Chondrocyte (in vitro differentiated cells): ENCODE measurements around the gene OSTF1. TPM values are rescaled to one million over a fixed set of nuclear protein-coding genes. Genes with fewer than 3 reads are reported as not detected.

ENCODE experiments used
- DNase-seq: peaks from one replicate; pipeline ENCODE4 v3.0.0; 2021; ENCODE audit warnings: mixed read lengths, low spot score
- H3K27ac Mint-ChIP-seq: one replicate; pipeline ENCODE4 v1.8.0; 2021; ENCODE audit warnings: mild to moderate bottlenecking, moderate library complexity, mixed read lengths; ENCODE audit not compliant: unreplicated experiment
- H3K27me3 Mint-ChIP-seq: 2 replicates; pipeline ENCODE4 v1.8.0; 2021; ENCODE audit warnings: low read depth, mixed read lengths
- H3K36me3 Mint-ChIP-seq: 2 replicates; pipeline ENCODE4 v1.8.0; 2021; ENCODE audit warnings: low read depth, mixed read lengths
- H3K4me1 Mint-ChIP-seq: 2 replicates; pipeline ENCODE4 v1.8.0; 2021; ENCODE audit warnings: low read depth, mild to moderate bottlenecking, mixed read lengths
- H3K4me3 Mint-ChIP-seq: one replicate; pipeline ENCODE4 v1.8.0; 2021; ENCODE audit warnings: mild to moderate bottlenecking, moderate library complexity, mixed read lengths; ENCODE audit not compliant: unreplicated experiment
- H3K9me3 Mint-ChIP-seq: 2 replicates; pipeline ENCODE4 v1.8.0; 2021; ENCODE audit warnings: low read depth, mixed read lengths
- total RNA-seq: library from RNA; stranded (reverse); gene quantifications from 3 replicates; pipeline ENCODE4 v1.2.1, GENCODE V29; 2021
- TF ChIP-seq, protein P1 (sequence below): fragments of 200-600 bp; sonication (generic); IDR thresholded peaks from 2 replicates; pipeline ENCODE4 v1.5.0; 2021; ENCODE audit warnings: antibody characterized with exemption, mild to moderate bottlenecking, moderate library complexity

The OSTF1 gene
- total RNA-seq, 1 donor from 2014 or later, result 30.8 TPM

DNA sequence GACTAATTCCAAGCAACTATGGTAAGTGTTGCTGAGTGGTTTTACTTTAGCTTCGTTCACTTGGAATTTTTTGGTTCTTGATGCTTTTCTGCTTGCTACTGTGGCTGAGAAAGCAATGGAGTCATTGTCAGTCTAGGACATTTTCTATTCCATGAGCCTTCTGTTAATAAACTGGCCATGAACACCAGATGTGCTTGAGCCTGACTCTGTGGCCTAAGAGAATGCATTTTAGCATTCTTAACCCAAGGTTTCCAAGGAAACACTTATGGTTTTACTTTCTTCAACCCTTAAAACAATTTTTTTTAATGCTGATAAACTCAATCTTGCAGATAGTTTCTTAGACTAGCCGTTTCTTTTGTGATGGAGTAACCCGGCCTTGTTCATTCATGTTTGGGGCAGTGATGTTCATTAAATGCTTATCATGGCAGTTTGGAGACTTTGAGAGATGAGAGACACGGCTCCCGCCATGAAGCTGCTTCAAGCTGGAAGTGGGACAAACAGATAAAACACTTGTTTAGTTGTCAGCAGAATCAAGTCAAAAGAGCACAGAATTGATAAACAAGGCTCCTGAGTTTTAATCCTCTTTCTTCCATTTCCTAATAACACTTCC is 42.4 kb downstream of the OSTF1 start:
- Mint-ChIP-seq H3K4me1 (no peaks in the 10 kb centered on the region), H3K27ac (no peak overlapping the region), H3K4me3 (no peak overlapping the region), H3K27me3 (no peaks in the 10 kb centered on the region), H3K36me3 (peaks cover 18% of the 10 kb centered on the region), H3K9me3 (no peaks in the 10 kb centered on the region)
- TF ChIP-seq, protein P1, sequence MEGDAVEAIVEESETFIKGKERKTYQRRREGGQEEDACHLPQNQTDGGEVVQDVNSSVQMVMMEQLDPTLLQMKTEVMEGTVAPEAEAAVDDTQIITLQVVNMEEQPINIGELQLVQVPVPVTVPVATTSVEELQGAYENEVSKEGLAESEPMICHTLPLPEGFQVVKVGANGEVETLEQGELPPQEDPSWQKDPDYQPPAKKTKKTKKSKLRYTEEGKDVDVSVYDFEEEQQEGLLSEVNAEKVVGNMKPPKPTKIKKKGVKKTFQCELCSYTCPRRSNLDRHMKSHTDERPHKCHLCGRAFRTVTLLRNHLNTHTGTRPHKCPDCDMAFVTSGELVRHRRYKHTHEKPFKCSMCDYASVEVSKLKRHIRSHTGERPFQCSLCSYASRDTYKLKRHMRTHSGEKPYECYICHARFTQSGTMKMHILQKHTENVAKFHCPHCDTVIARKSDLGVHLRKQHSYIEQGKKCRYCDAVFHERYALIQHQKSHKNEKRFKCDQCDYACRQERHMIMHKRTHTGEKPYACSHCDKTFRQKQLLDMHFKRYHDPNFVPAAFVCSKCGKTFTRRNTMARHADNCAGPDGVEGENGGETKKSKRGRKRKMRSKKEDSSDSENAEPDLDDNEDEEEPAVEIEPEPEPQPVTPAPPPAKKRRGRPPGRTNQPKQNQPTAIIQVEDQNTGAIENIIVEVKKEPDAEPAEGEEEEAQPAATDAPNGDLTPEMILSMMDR, result no peak
- no peak for DNase-seq

- H3K4me1 Mint-ChIP-seq, result no peaks in the 10 kb centered on the region
- H3K36me3 Mint-ChIP-seq, result peaks cover 18% of the 10 kb centered on the region
- H3K27me3 Mint-ChIP-seq, result no peaks in the 10 kb centered on the region
- H3K27ac Mint-ChIP-seq, result no peak overlapping the region
- H3K4me3 Mint-ChIP-seq, result no peak overlapping the region
- no peak for DNase-seq
- no peaks in the 10 kb centered on the region for H3K9me3 Mint-ChIP-seq
- TF ChIP-seq, protein P1, result no peak
These were observed 43.4 kb downstream of the OSTF1 start for GRCh38 chr9:75131700-75132099.

DNA sequence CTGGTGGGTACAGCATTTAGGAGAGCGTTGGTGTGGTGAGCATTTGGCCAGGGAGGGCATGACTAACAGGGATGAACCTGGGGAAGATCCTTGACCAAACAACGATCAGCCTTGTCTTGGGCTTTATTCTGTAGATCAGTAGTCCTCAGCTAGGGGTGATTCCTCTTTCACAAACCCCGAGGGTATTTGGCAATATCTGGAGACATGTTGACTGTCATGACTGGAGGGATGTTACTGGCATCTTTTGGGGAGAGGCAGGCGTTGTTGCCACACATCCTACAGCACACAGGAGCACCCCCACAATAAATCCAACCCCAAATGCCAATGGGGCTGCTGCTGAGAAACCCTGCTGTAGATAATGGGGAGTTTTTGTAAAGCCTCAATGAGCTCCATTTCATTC is 43.9 kb downstream of the OSTF1 start:
- no peak overlapping the region for H3K4me3 Mint-ChIP-seq
- H3K36me3 Mint-ChIP-seq, result peaks cover 21% of the 10 kb centered on the region
- no peak for DNase-seq
- H3K4me1 Mint-ChIP-seq, result no peaks in the 10 kb centered on the region
- no peaks in the 10 kb centered on the region for H3K9me3 Mint-ChIP-seq
- TF ChIP-seq, protein P1, result no peak
- no peak overlapping the region for H3K27ac Mint-ChIP-seq
- H3K27me3 Mint-ChIP-seq, result no peaks in the 10 kb centered on the region

GRCh38 chr9:75133396-75133795 is 45.1 kb downstream of the OSTF1 start:
- Mint-ChIP-seq H3K27me3 (no peaks in the 10 kb centered on the region), H3K36me3 (peaks cover 23% of the 10 kb centered on the region), H3K4me1 (no peaks in the 10 kb centered on the region), H3K27ac (no peak overlapping the region), H3K9me3 (no peaks in the 10 kb centered on the region), H3K4me3 (no peak overlapping the region)
- TF ChIP-seq, protein P1, result no peak
- no peak for DNase-seq

GRCh38 chr9:75134495-75134894 is 46.2 kb downstream of the OSTF1 start:
- H3K4me1 Mint-ChIP-seq, result no peaks in the 10 kb centered on the region
- DNase-seq, result no peak
- no peaks in the 10 kb centered on the region for H3K9me3 Mint-ChIP-seq
- no peak overlapping the region for H3K27ac Mint-ChIP-seq
- TF ChIP-seq, protein P1, result no peak
- peaks cover 23% of the 10 kb centered on the region for H3K36me3 Mint-ChIP-seq
- H3K27me3 Mint-ChIP-seq, result no peaks in the 10 kb centered on the region
- H3K4me3 Mint-ChIP-seq, result no peak overlapping the region
